Right lobe of liver (tissue), 4 donors: ENCODE measurements around the gene PCNX1.

Experiments used
- POLR2A ChIP-seq: fragments of 450-650 bp; IDR thresholded peaks from one replicate; pipeline ENCODE4 v1.6.1; 2017; ENCODE audit warnings: antibody characterized with exemption, mild to moderate bottlenecking
- TF ChIP-seq, protein P1 (sequence below), 4 donors: fragments of 200-600 bp in 3 of 4; fragments of 450-650 bp in 1 of 4; IDR thresholded peaks; one replicate each; pipeline versions ENCODE4 v1.5.1 to v1.8.0; 2016 to 2022; ENCODE audit warnings: antibody characterized with exemption in 4 of 4, mild to moderate bottlenecking in 2 of 4
- donor health status: DM: no; HTN: no; CAD: no.
- donor health status: DM: no; HTN: no; CAD: no.
- donor health status: DM: no; HTN: yes; CAD: no.

DNA sequence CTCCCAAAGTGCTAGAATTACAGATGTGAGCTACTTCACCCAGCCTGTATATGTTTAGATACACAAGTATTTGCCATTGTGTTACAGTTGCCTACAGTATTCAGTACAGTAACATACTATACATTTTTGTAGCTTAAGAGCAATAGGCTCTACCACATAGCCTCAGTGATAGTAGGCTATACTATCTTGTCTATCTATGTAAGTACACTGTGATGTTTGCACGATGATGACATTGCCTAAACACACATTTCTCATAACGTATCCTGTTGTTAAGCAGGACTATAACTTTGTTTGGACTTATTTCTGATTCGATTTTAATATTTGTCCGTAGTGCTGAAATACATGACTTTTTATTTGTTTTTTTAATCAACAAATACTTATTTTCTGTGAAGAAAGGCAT, 129.2 kb downstream of the PCNX1 start:
- TF ChIP-seq, protein P1, sequence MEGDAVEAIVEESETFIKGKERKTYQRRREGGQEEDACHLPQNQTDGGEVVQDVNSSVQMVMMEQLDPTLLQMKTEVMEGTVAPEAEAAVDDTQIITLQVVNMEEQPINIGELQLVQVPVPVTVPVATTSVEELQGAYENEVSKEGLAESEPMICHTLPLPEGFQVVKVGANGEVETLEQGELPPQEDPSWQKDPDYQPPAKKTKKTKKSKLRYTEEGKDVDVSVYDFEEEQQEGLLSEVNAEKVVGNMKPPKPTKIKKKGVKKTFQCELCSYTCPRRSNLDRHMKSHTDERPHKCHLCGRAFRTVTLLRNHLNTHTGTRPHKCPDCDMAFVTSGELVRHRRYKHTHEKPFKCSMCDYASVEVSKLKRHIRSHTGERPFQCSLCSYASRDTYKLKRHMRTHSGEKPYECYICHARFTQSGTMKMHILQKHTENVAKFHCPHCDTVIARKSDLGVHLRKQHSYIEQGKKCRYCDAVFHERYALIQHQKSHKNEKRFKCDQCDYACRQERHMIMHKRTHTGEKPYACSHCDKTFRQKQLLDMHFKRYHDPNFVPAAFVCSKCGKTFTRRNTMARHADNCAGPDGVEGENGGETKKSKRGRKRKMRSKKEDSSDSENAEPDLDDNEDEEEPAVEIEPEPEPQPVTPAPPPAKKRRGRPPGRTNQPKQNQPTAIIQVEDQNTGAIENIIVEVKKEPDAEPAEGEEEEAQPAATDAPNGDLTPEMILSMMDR (IDR thresholded peaks at IDR 0.05), result no peak
- TF ChIP-seq POLR2A, result no peak
